ENCODE results near the gene ARF5.

- TF ChIP-seq EZH2phosphoT487 (IDR thresholded peaks at IDR 0.05; ENCODE audit: insufficient read depth, low read depth) = no peak
- no peak for TF ChIP-seq EZH2 (IDR thresholded peaks at IDR 0.05; ENCODE audit: insufficient read depth, poor library complexity, severe bottlenecking)
Observed at GRCh38 chr7:127595737-127596136, 7.5 kb downstream of the ARF5 start.
